ENCODE results near the gene IRF2BPL.

GRCh38 chr14:77055306-77055705 lies 26.8 kb upstream of the IRF2BPL start:
- TF ChIP-seq CTCF (conservative IDR thresholded peaks at IDR 0.05; ENCODE audit: low read depth, low read length), result no peak
- no peak for TF ChIP-seq EZH2 (IDR thresholded peaks at IDR 0.05; ENCODE audit: low read length, unreplicated experiment)
- no peak for TF ChIP-seq EZH2phosphoT487 (IDR thresholded peaks at IDR 0.05; ENCODE audit: borderline replicate concordance, low read length)

Measured in PC-3 (cell line).